ENCODE measurements around the gene CLSTN1. TPM values are rescaled to one million over a fixed set of nuclear protein-coding genes. Genes with fewer than 3 reads are reported as not detected.
A peak's percentile ranks its signal among the peaks of the same experiment; 100 is the strongest.

The CLSTN1 gene
- total RNA-seq, 3 donors from 2014 or later (not counting 1 experiment from before 2014, with no cell fraction given): 83.1 to 114 (median 94.5) TPM

DNA sequence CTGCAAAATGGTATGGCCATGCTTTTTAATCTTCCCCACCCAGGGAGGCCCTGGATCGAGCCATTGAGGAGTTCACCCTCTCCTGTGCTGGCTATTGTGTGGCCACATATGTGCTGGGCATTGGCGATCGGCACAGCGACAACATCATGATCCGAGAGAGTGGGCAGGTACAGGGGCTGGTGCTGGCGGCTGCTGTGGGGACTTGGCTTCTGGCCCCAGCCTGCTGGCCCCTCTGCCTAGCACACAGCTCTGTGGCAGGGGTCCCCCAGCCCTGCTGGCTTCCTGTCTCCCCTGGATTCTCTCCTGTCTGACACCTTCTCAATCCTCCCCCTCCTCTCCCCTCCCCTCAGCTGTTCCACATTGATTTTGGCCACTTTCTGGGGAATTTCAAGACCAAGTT lies 99.8 kb downstream of the CLSTN1 start:
- DNase-seq: no peak
- Mint-ChIP-seq H3K4me3 (no peak overlapping the region), H3K4me1 (peaks cover 20 to 28% of the 10 kb centered on the region in 2 donors), H3K27me3 (ENCODE audit: low read depth in 2 of 2) (no peaks in the 10 kb centered on the region), H3K9me3 (no peaks in the 10 kb centered on the region), H3K36me3 (no peaks in the 10 kb centered on the region), H3K27ac (peak overlapping the region in 1 of 2 donors; percentile 76)
- WGBS (ENCODE audit: insufficient coverage): 96% methylated on average over 6 of the region's 6 CpGs
- TF ChIP-seq, protein P1, sequence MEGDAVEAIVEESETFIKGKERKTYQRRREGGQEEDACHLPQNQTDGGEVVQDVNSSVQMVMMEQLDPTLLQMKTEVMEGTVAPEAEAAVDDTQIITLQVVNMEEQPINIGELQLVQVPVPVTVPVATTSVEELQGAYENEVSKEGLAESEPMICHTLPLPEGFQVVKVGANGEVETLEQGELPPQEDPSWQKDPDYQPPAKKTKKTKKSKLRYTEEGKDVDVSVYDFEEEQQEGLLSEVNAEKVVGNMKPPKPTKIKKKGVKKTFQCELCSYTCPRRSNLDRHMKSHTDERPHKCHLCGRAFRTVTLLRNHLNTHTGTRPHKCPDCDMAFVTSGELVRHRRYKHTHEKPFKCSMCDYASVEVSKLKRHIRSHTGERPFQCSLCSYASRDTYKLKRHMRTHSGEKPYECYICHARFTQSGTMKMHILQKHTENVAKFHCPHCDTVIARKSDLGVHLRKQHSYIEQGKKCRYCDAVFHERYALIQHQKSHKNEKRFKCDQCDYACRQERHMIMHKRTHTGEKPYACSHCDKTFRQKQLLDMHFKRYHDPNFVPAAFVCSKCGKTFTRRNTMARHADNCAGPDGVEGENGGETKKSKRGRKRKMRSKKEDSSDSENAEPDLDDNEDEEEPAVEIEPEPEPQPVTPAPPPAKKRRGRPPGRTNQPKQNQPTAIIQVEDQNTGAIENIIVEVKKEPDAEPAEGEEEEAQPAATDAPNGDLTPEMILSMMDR (IDR thresholded peaks at IDR 0.05): no peak
- Histone ChIP-seq H3K36me3 (ENCODE audit: control insufficient read depth, insufficient read depth, low read length) (peaks cover 90% of the 10 kb centered on the region), H3K27ac (ENCODE audit: low read length) (no peak overlapping the region), H3K4me3 (ENCODE audit: low read length) (no peak overlapping the region), H3K4me1 (ENCODE audit: control insufficient read depth, insufficient read depth, low read length) (peaks cover 60% of the 10 kb centered on the region), H3K27me3 (ENCODE audit: control insufficient read depth, insufficient read depth, low read length) (no peaks in the 10 kb centered on the region), H3K9me3 (ENCODE audit: control insufficient read depth, insufficient read depth, low read length) (no peaks in the 10 kb centered on the region)
- no peak for ATAC-seq
- intact Hi-C loops (cut with micrococcal nuclease): no loop called here

DNA sequence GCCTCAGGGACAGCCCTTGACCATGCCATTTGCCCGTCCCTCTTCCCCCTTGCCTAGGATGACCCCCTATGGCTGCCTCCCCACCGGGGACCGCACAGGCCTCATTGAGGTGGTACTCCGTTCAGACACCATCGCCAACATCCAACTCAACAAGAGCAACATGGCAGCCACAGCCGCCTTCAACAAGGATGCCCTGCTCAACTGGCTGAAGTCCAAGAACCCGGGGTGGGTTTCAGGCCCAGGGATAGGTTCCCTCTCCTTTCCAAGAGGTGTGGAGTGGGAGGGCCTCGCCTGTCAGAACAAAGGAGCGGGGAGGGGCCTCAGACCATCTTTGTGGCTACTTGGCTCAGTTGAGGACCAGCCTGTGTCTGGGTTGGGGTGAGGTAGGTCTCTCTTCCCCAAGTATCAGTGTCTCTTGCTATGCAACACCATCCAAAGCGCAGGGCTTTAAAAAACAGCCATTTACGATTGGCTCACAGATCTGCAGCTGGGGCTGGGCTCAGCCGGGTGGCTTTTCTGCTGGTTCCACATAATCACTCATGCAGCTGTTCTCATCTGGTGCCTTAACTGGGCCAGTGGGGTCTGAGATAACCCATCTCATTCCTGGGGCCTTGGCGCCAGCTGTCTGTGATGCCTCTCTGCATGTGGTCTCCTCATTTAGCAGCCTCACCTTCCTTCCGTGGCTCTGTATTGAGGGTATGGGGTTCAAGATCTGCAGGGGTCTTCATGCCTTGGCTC lies 100.5 kb downstream of the CLSTN1 start:
- Histone ChIP-seq H3K4me3 (ENCODE audit: low read length) (no peak overlapping the region), H3K27me3 (ENCODE audit: control insufficient read depth, insufficient read depth, low read length) (no peaks in the 10 kb centered on the region), H3K4me1 (ENCODE audit: control insufficient read depth, insufficient read depth, low read length) (peaks cover 62% of the 10 kb centered on the region), H3K36me3 (ENCODE audit: control insufficient read depth, insufficient read depth, low read length) (peaks cover 90% of the 10 kb centered on the region), H3K27ac (ENCODE audit: low read length) (no peak overlapping the region), H3K9me3 (ENCODE audit: control insufficient read depth, insufficient read depth, low read length) (no peaks in the 10 kb centered on the region)
- no peaks in the 10 kb centered on the region for H3K36me3 Mint-ChIP-seq
- WGBS (ENCODE audit: insufficient coverage): 98% methylated on average over 14 of the region's 14 CpGs
- TF ChIP-seq, protein P1 (IDR thresholded peaks at IDR 0.05): no peak
- H3K27me3 Mint-ChIP-seq (ENCODE audit: low read depth in 2 of 2): no peaks in the 10 kb centered on the region
- ATAC-seq: no peak
- intact Hi-C loops (cut with micrococcal nuclease): no loop called here
- peaks cover 13 to 21% of the 10 kb centered on the region in 2 donors for H3K4me1 Mint-ChIP-seq
- DNase-seq: no peak
- no peak overlapping the region for H3K4me3 Mint-ChIP-seq
- peak overlapping the region; percentile 31 to 76 for H3K27ac Mint-ChIP-seq
- H3K9me3 Mint-ChIP-seq: no peaks in the 10 kb centered on the region

DNA sequence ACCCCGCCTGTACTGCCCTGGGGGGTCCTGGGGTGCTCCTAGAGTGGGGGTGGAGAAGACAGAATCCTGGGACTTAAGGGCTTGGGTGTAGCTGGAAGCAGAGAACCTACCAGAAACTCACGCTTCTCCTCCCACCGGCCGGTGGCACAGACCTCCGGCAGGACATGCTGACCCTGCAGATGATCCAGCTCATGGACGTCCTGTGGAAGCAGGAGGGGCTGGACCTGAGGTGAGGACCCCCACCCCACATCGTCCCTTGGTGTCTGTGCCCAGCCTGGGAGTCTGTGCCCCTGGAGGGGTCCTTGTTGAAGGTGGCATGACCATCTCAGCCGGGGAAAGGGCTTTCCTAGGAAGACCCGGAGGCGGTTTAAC lies 101.4 kb downstream of the CLSTN1 start:
- no peak overlapping the region for H3K4me3 Mint-ChIP-seq
- H3K4me3 ChIP-seq (ENCODE audit: low read length): no peak overlapping the region
- intact Hi-C loops (cut with micrococcal nuclease): no loop called here
- peaks cover 67% of the 10 kb centered on the region for H3K4me1 ChIP-seq (ENCODE audit: control insufficient read depth, insufficient read depth, low read length)
- no peaks in the 10 kb centered on the region for H3K27me3 Mint-ChIP-seq (ENCODE audit: low read depth in 2 of 2)
- ATAC-seq (no peak), DNase-seq (no peak)
- no peaks in the 10 kb centered on the region for H3K9me3 Mint-ChIP-seq
- H3K36me3 ChIP-seq (ENCODE audit: control insufficient read depth, insufficient read depth, low read length): peaks cover 85% of the 10 kb centered on the region
- H3K27ac ChIP-seq (ENCODE audit: low read length): peak overlapping the region; percentile 44
- peaks cover 20 to 27% of the 10 kb centered on the region in 2 donors for H3K4me1 Mint-ChIP-seq
- TF ChIP-seq, protein P1 (IDR thresholded peaks at IDR 0.05): no peak
- H3K27me3 ChIP-seq (ENCODE audit: control insufficient read depth, insufficient read depth, low read length): no peaks in the 10 kb centered on the region
- WGBS (ENCODE audit: insufficient coverage): 91% methylated on average over 10 of the region's 10 CpGs
- no peaks in the 10 kb centered on the region for H3K36me3 Mint-ChIP-seq
- no peaks in the 10 kb centered on the region for H3K9me3 ChIP-seq (ENCODE audit: control insufficient read depth, insufficient read depth, low read length)
- H3K27ac Mint-ChIP-seq: peak overlapping the region; percentile 31 to 65

Measured in natural killer cell (primary cell).